Neural cell (in vitro differentiated cells): ENCODE data around the gene MMP20. TPM values are rescaled to one million over a fixed set of nuclear protein-coding genes. Genes with fewer than 3 reads are reported as not detected.

Experiments
- H2AFZ ChIP-seq: fragments of 200-600, 300-800 bp; sonication (generic), shearing (Covaris generic); 2 replicates; pipeline ENCODE4 v1.6.0; 2014; ENCODE audit warnings: low read depth, mild to moderate bottlenecking, antibody characterized with exemption, low read length, moderate library complexity
- H3F3A ChIP-seq: fragments of 200-600 bp; shearing (Covaris generic); 2 replicates; pipeline ENCODE4 v1.6.1; 2016; ENCODE audit warnings: mild to moderate bottlenecking, moderate library complexity, mixed read lengths, antibody characterized with exemption, low read length; ENCODE audit not compliant: insufficient read depth, poor library complexity, severe bottlenecking
- H3K27ac ChIP-seq: fragments of 200-600, 300-800 bp; sonication (generic), shearing (Covaris generic); 2 replicates; pipeline ENCODE4 v1.5.1; 2014; ENCODE audit warnings: mild to moderate bottlenecking, low read length, moderate library complexity
- H3K27me3 ChIP-seq: fragments of 300-800, 200-600 bp; sonication (generic), shearing (Covaris generic); 2 replicates; pipeline ENCODE4 v1.6.0; 2014; ENCODE audit warnings: mild to moderate bottlenecking, low read depth, low read length, moderate library complexity; ENCODE audit not compliant: insufficient read depth
- H3K36me3 ChIP-seq: fragments of 300-800, 200-600 bp; sonication (generic), shearing (Covaris generic); 2 replicates; pipeline ENCODE4 v1.5.1; 2014; ENCODE audit warnings: mild to moderate bottlenecking, antibody characterized with exemption, low read length, moderate library complexity; ENCODE audit not compliant: insufficient read depth
- H3K4me2 ChIP-seq: fragments of 300-800, 200-600 bp; sonication (generic), shearing (Covaris generic); 2 replicates; pipeline ENCODE4 v1.6.0; 2014; ENCODE audit warnings: mild to moderate bottlenecking, low read length
- H3K4me3 ChIP-seq: fragments of 300-800, 200-600 bp; sonication (generic), shearing (Covaris generic); 2 replicates; pipeline ENCODE4 v1.5.1; 2014; ENCODE audit warnings: mild to moderate bottlenecking, low read length, moderate library complexity
- H3K79me2 ChIP-seq: fragments of 200-600 bp; shearing (Covaris generic); replicated peaks from 2 replicates; pipeline ENCODE4 v1.6.0; 2014; ENCODE audit warnings: mild to moderate bottlenecking, low read length, moderate library complexity; ENCODE audit not compliant: insufficient read depth
- H3K9ac ChIP-seq: fragments of 300-800, 200-600 bp; sonication (generic), shearing (Covaris generic); 2 replicates; pipeline ENCODE4 v1.6.1; 2016; ENCODE audit warnings: mild to moderate bottlenecking, low read length, mixed read lengths
- H3K9me2 ChIP-seq: fragments of 200-600 bp; shearing (Covaris generic); 2 replicates; pipeline ENCODE4 v1.6.1; 2016; ENCODE audit warnings: mild to moderate bottlenecking, low read length, mixed read lengths; ENCODE audit not compliant: insufficient read depth
- H3K9me3 ChIP-seq: fragments of 200-600, 300-800 bp; sonication (generic), shearing (Covaris generic); 2 replicates; pipeline ENCODE4 v1.6.1; 2016; ENCODE audit warnings: mild to moderate bottlenecking, mixed run types, low read length, moderate library complexity, mixed read lengths
- H4K20me1 ChIP-seq: fragments of 200-600 bp; shearing (Covaris generic); 2 replicates; pipeline ENCODE4 v1.6.1; 2016; ENCODE audit warnings: mild to moderate bottlenecking, mixed run types; ENCODE audit not compliant: insufficient read depth
- CTCF ChIP-seq: fragments of 450-650 bp; IDR thresholded peaks from 2 replicates; pipeline ENCODE4 v1.5.1; 2014; ENCODE audit warnings: antibody characterized with exemption, mild to moderate bottlenecking, moderate library complexity; ENCODE audit not compliant: poor library complexity, severe bottlenecking
- EP300 ChIP-seq: fragments of 450-650 bp; conservative IDR thresholded peaks from 2 replicates; pipeline ENCODE4 v1.6.1; 2014; ENCODE audit warnings: antibody characterized with exemption, mild to moderate bottlenecking, moderate library complexity; ENCODE audit not compliant: poor library complexity, severe bottlenecking
- MXI1 ChIP-seq: fragments of 450-650 bp; conservative IDR thresholded peaks from 2 replicates; pipeline ENCODE4 v1.6.1; 2014; ENCODE audit warnings: antibody characterized with exemption, mild to moderate bottlenecking; ENCODE audit not compliant: poor library complexity, severe bottlenecking
- POLR2AphosphoS5 ChIP-seq: IDR thresholded peaks from 2 replicates; pipeline ENCODE4 v1.6.1; 2012
- RAD21 ChIP-seq: fragments of 450-650 bp; conservative IDR thresholded peaks from 2 replicates; pipeline ENCODE4 v1.6.1; 2014; ENCODE audit warnings: antibody characterized with exemption, mild to moderate bottlenecking, moderate library complexity
- SMC3 ChIP-seq: fragments of 450-650 bp; conservative IDR thresholded peaks from 2 replicates; pipeline ENCODE4 v1.6.1; 2014; ENCODE audit warnings: antibody characterized with exemption, mild to moderate bottlenecking, moderate library complexity; ENCODE audit not compliant: poor library complexity
- polyA plus RNA-seq: library from polyadenylated mRNA; depleted of rRNA; stranded (reverse); fragments of >200 nt; gene quantifications from 2 replicates; pipeline ENCODE4 v1.2.3, GENCODE V29; 2014
- TF ChIP-seq, protein P1 (sequence below): IDR thresholded peaks from 2 replicates; pipeline ENCODE4 v1.6.1; 2012; ENCODE audit warnings: borderline replicate concordance

Gene MMP20
- polyA plus RNA-seq, 1 donor from 2014 or later: not detected

GRCh38 chr11:102626676-102627075 lies 1.5 kb upstream of the MMP20 start:
- no peak overlapping the region for H2AFZ ChIP-seq

DNA sequence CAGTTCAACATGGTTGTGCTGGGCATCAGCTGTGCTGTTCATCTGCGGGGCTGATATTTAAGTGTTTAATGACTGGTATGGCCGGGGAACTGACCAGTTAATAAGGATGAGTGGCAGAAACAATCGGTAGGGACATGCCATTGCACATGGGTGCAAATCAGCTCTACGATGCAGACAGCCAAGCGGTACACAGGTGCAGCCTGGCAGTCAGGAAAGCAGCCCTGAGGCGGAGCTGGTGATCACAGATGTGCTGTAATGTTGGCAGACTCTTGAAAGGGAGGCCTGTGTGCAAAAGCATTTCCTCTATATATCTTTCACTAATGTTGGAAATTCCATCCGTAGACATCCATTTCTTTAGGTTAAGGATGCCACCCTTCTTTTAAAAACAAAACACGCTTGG lies 1.1 kb downstream of the MMP20 start:
- H3K27me3 ChIP-seq: no peaks in the 10 kb centered on the region
- H3K4me3 ChIP-seq: no peak overlapping the region
- no peak overlapping the region for H2AFZ ChIP-seq
- TF ChIP-seq EP300: no peak
- no peak for TF ChIP-seq MXI1
- TF ChIP-seq SMC3: no peak
- no peak for TF ChIP-seq RAD21
- TF ChIP-seq, protein P1, sequence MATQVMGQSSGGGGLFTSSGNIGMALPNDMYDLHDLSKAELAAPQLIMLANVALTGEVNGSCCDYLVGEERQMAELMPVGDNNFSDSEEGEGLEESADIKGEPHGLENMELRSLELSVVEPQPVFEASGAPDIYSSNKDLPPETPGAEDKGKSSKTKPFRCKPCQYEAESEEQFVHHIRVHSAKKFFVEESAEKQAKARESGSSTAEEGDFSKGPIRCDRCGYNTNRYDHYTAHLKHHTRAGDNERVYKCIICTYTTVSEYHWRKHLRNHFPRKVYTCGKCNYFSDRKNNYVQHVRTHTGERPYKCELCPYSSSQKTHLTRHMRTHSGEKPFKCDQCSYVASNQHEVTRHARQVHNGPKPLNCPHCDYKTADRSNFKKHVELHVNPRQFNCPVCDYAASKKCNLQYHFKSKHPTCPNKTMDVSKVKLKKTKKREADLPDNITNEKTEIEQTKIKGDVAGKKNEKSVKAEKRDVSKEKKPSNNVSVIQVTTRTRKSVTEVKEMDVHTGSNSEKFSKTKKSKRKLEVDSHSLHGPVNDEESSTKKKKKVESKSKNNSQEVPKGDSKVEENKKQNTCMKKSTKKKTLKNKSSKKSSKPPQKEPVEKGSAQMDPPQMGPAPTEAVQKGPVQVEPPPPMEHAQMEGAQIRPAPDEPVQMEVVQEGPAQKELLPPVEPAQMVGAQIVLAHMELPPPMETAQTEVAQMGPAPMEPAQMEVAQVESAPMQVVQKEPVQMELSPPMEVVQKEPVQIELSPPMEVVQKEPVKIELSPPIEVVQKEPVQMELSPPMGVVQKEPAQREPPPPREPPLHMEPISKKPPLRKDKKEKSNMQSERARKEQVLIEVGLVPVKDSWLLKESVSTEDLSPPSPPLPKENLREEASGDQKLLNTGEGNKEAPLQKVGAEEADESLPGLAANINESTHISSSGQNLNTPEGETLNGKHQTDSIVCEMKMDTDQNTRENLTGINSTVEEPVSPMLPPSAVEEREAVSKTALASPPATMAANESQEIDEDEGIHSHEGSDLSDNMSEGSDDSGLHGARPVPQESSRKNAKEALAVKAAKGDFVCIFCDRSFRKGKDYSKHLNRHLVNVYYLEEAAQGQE: no peak
- no peaks in the 10 kb centered on the region for H3K9me3 ChIP-seq
- H3K4me2 ChIP-seq: no peak overlapping the region
- H3F3A ChIP-seq: no peaks in the 10 kb centered on the region
- H3K9ac ChIP-seq: no peak overlapping the region
- H3K27ac ChIP-seq: no peak overlapping the region
- H4K20me1 ChIP-seq: no peaks in the 10 kb centered on the region
- H3K9me2 ChIP-seq: no peaks in the 10 kb centered on the region
- H3K79me2 ChIP-seq: no peaks in the 10 kb centered on the region
- no peaks in the 10 kb centered on the region for H3K36me3 ChIP-seq

More at GRCh38 chr11:102626676-102627075, 1.5 kb upstream of the MMP20 start:
- Histone ChIP-seq H3K79me2 (no peaks in the 10 kb centered on the region), H3K4me3 (no peak overlapping the region), H4K20me1 (no peaks in the 10 kb centered on the region), H3K36me3 (no peaks in the 10 kb centered on the region), H3F3A (no peaks in the 10 kb centered on the region), H3K27me3 (no peaks in the 10 kb centered on the region), H3K4me2 (no peak overlapping the region), H3K9me3 (no peaks in the 10 kb centered on the region), H3K9me2 (no peaks in the 10 kb centered on the region), H3K9ac (no peak overlapping the region), H3K27ac (no peak overlapping the region)
- TF ChIP-seq, protein P1: no peak

GRCh38 chr11:102623128-102623527 lies 2.0 kb downstream of the MMP20 start:
- H3K27me3 ChIP-seq: no peaks in the 10 kb centered on the region
- no peaks in the 10 kb centered on the region for H3K36me3 ChIP-seq
- no peak overlapping the region for H3K27ac ChIP-seq
- H3K4me2 ChIP-seq: no peak overlapping the region
- no peaks in the 10 kb centered on the region for H3F3A ChIP-seq
- no peaks in the 10 kb centered on the region for H4K20me1 ChIP-seq
- H3K9me2 ChIP-seq: no peaks in the 10 kb centered on the region
- no peaks in the 10 kb centered on the region for H3K79me2 ChIP-seq
- no peaks in the 10 kb centered on the region for H3K9me3 ChIP-seq
- TF ChIP-seq, protein P1: no peak
- TF ChIP-seq SMC3: no peak
- TF ChIP-seq POLR2AphosphoS5: no peak
- no peak for TF ChIP-seq CTCF
- no peak for TF ChIP-seq EP300
- no peak for TF ChIP-seq MXI1
- H2AFZ ChIP-seq: no peak overlapping the region
- H3K4me3 ChIP-seq: no peak overlapping the region
- H3K9ac ChIP-seq: no peak overlapping the region
